H9 (cell line): Measurements from ENCODE around the gene OR51B6. TPM values are rescaled to one million over a fixed set of nuclear protein-coding genes. Genes with fewer than 3 reads are reported as not detected.
A peak's percentile ranks its signal among the peaks of the same experiment; 100 is the strongest.

ENCODE experiments used
- DNase-seq: peaks from one replicate; pipeline ENCODE4 v3.0.0-alpha.2; 2017
- H2AFZ ChIP-seq: one replicate; pipeline ENCODE4 v1.6.1; 2013; ENCODE audit warnings: mild to moderate bottlenecking, low read length, control low read depth, moderate library complexity
- H2AK5ac ChIP-seq: 2 replicates; pipeline ENCODE4 v1.6.1; 2013; ENCODE audit warnings: low read length, control low read depth, mixed read lengths; ENCODE audit not compliant: insufficient read length
- H2BK120ac ChIP-seq: one replicate; pipeline ENCODE4 v1.6.1; 2013; ENCODE audit warnings: low read depth, mild to moderate bottlenecking, low read length, control low read depth, inconsistent platforms; ENCODE audit not compliant: poor library complexity, severe bottlenecking
- H2BK12ac ChIP-seq: 2 replicates; pipeline ENCODE4 v1.6.1; 2013; ENCODE audit warnings: low read length, control low read depth, mixed read lengths, low read depth; ENCODE audit not compliant: insufficient read length
- H2BK15ac ChIP-seq: 2 replicates; pipeline ENCODE4 v1.6.1; 2013; ENCODE audit warnings: low read depth, low read length, control low read depth
- H2BK20ac ChIP-seq: one replicate; pipeline ENCODE4 v1.6.1; 2013; ENCODE audit warnings: low read depth, mild to moderate bottlenecking, low read length, control low read depth, inconsistent platforms; ENCODE audit not compliant: poor library complexity, severe bottlenecking
- H2BK5ac ChIP-seq: 2 replicates; pipeline ENCODE4 v1.6.1; 2013; ENCODE audit warnings: low read length, control low read depth, mixed read lengths; ENCODE audit not compliant: insufficient read length
- H3K14ac ChIP-seq: 2 replicates; pipeline ENCODE4 v1.6.1; 2013; ENCODE audit warnings: low read length, control low read depth; ENCODE audit not compliant: insufficient read depth
- H3K18ac ChIP-seq: 2 replicates; pipeline ENCODE4 v1.6.1; 2013; ENCODE audit warnings: low read depth, mild to moderate bottlenecking, mixed read lengths, low read length, control low read depth; ENCODE audit not compliant: insufficient read length
- H3K23ac ChIP-seq: 2 replicates; pipeline ENCODE4 v1.6.1; 2013; ENCODE audit warnings: low read length, control low read depth, mixed read lengths, low read depth; ENCODE audit not compliant: insufficient read length
- H3K23me2 ChIP-seq: 2 replicates; pipeline ENCODE4 v1.6.1; 2013; ENCODE audit warnings: low read depth, mild to moderate bottlenecking, mixed read lengths, low read length, control low read depth; ENCODE audit not compliant: insufficient read length, poor library complexity, severe bottlenecking
- H3K27ac ChIP-seq: 2 replicates; pipeline ENCODE4 v1.5.1; 2013; ENCODE audit warnings: low read length, control low read depth, mixed read lengths, low read depth; ENCODE audit not compliant: insufficient read length
- H3K27me3 ChIP-seq: 2 replicates; pipeline ENCODE4 v1.6.1; 2013; ENCODE audit warnings: low read length, control low read depth, inconsistent platforms; ENCODE audit not compliant: insufficient read depth
- H3K4ac ChIP-seq: 2 replicates; pipeline ENCODE4 v1.6.1; 2013; ENCODE audit warnings: low read depth, mild to moderate bottlenecking, control low read depth, inconsistent platforms, low read length, moderate library complexity
- H3K4me1 ChIP-seq: 2 replicates; pipeline ENCODE4 v1.6.1; 2013; ENCODE audit warnings: low read length, control low read depth, inconsistent platforms; ENCODE audit not compliant: insufficient read depth
- H3K4me2 ChIP-seq: 2 replicates; pipeline ENCODE4 v1.6.1; 2013; ENCODE audit warnings: low read length, control low read depth, mixed read lengths; ENCODE audit not compliant: insufficient read length, insufficient read depth
- H3K56ac ChIP-seq: 2 replicates; pipeline ENCODE4 v1.6.1; 2013; ENCODE audit warnings: low read depth, mild to moderate bottlenecking, mixed read lengths, low read length, control low read depth; ENCODE audit not compliant: insufficient read length
- H3K79me1 ChIP-seq: 2 replicates; pipeline ENCODE4 v1.6.1; 2013; ENCODE audit warnings: low read depth, mild to moderate bottlenecking, moderate library complexity, low read length, control low read depth, inconsistent platforms; ENCODE audit not compliant: insufficient read depth, poor library complexity, severe bottlenecking
- H3K79me2 ChIP-seq: 2 replicates; pipeline ENCODE4 v1.6.1; 2013; ENCODE audit warnings: low read length, control low read depth, inconsistent platforms; ENCODE audit not compliant: insufficient read depth
- H3K9ac ChIP-seq: 2 replicates; pipeline ENCODE4 v1.6.1; 2013; ENCODE audit warnings: low read length, control low read depth, mixed read lengths; ENCODE audit not compliant: insufficient read length; ENCODE audit errors: extremely low read depth
- H3K9me3 ChIP-seq: one replicate; pipeline ENCODE4 v1.6.1; 2013; ENCODE audit warnings: low read depth, low read length, inconsistent platforms; ENCODE audit not compliant: control insufficient read depth
- H3T11ph ChIP-seq: one replicate; pipeline ENCODE4 v1.6.1; 2013; ENCODE audit warnings: mild to moderate bottlenecking, low read length, control low read depth, inconsistent platforms
- H4K20me1 ChIP-seq: one replicate; pipeline ENCODE4 v1.6.1; 2013; ENCODE audit not compliant: control insufficient read depth, insufficient read length, insufficient read depth
- H4K5ac ChIP-seq: 2 replicates; pipeline ENCODE4 v1.6.1; 2013; ENCODE audit warnings: low read depth, mild to moderate bottlenecking, mixed read lengths, low read length, control low read depth; ENCODE audit not compliant: insufficient read length
- H4K8ac ChIP-seq: replicated peaks from 2 replicates; pipeline ENCODE4 v1.6.1; 2013; ENCODE audit warnings: low read length, control low read depth, mixed read lengths, low read depth; ENCODE audit not compliant: insufficient read length
- H4K91ac ChIP-seq: 2 replicates; pipeline ENCODE4 v1.6.1; 2013; ENCODE audit warnings: low read depth, mild to moderate bottlenecking, moderate library complexity, mixed read lengths, low read length, control low read depth; ENCODE audit not compliant: insufficient read length
- H3K27ac Mint-ChIP-seq, 3 experiments: 2 replicates in 2 of 3; 3 replicates in 1 of 3; pipeline ENCODE4 v1.8.0; 2020 to 2021; ENCODE audit warnings: mixed read lengths in 3 of 3, mild to moderate bottlenecking in 1 of 3, moderate library complexity in 1 of 3
- H3K27me3 Mint-ChIP-seq: 2 replicates; pipeline ENCODE4 v1.8.0; 2021; ENCODE audit warnings: low read depth, mild to moderate bottlenecking, moderate library complexity, mixed read lengths
- H3K36me3 Mint-ChIP-seq, 3 experiments: 2 replicates in 2 of 3; 3 replicates in 1 of 3; pipeline ENCODE4 v1.8.0; 2020 to 2021; ENCODE audit warnings: low read depth in 3 of 3, mixed read lengths in 3 of 3; ENCODE audit not compliant: insufficient read depth in 1 of 3
- H3K4me1 Mint-ChIP-seq, 2 experiments: 2 replicates each; pipeline ENCODE4 v1.8.0; 2020; ENCODE audit warnings: mixed read lengths in 2 of 2
- H3K4me3 Mint-ChIP-seq, 2 experiments: 2 replicates in 1 of 2; 3 replicates in 1 of 2; pipeline ENCODE4 v1.8.0; 2020 to 2021; ENCODE audit warnings: mild to moderate bottlenecking in 2 of 2, mixed read lengths in 2 of 2, moderate library complexity in 1 of 2
- H3K9me3 Mint-ChIP-seq, 2 experiments: 2 replicates in 1 of 2; 3 replicates in 1 of 2; pipeline ENCODE4 v1.8.0; 2020; ENCODE audit warnings: mild to moderate bottlenecking in 2 of 2, mixed read lengths in 2 of 2, moderate library complexity in 1 of 2
- CTCF ChIP-seq: fragments of 200-600 bp; sonication (generic); conservative IDR thresholded peaks from 3 replicates; pipeline ENCODE4 v1.8.0; 2021; ENCODE audit warnings: antibody characterized with exemption, mild to moderate bottlenecking
- WGBS: extraction: QIAGEN DNeasy Blood & Tissue Kit; methylation state at CpG from one replicate; pipeline ENCODE4 v1.1.7; 2013; ENCODE audit warnings: missing lambda C conversion rate, low lambda C conversion rate, mixed read lengths; ENCODE audit not compliant: insufficient read length; ENCODE audit errors: extremely low coverage; 5-methylcytosine and 5-hydroxymethylcytosine counted together
- total RNA-seq: library from RNA; stranded (reverse); gene quantifications from 2 replicates; pipeline ENCODE4 v1.2.1, GENCODE V29; 2021

OR51B6 gene
- total RNA-seq, 1 experiment from 2014 or later, result not detected

DNA sequence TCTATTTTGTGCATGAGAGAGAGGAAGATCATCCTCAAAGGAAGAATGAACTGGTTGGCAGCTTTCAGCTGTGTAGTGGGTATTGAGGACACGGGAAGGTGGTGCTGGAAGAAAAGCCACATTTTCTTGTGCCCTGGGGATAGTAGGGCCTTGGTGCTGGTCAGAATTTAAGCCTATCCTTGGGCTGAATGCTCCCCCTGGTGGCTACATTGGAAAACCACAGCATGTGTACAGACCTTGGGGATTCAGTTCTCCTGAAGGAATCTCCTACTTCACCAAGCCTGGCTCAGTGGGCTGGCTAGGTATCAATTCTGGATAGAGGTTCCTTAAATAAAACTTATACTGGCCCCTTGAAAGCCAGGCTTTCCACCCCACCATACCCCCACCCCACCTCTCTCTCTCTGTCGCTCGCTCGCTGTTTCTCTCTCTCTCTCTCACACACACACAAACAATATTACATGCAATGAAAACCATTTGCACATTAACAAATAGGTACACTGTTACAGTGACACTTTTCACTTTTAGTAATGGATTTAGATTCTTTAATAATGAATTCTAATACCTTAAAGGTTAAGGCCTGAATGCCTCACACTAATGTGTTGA, 29.5 kb downstream of the OR51B6 start:
- no peak overlapping the region for H2BK5ac ChIP-seq
- H2BK15ac ChIP-seq, result no peak overlapping the region
- H3K4me2 ChIP-seq, result no peak overlapping the region
- peak; percentile 88 for TF ChIP-seq CTCF
- Mint-ChIP-seq H3K9me3 (no peaks in the 10 kb centered on the region; a peak in 1 of 5 replicates), H3K4me1 (peaks cover 17 to 20% of the 10 kb centered on the region in 2 experiments), H3K27ac (no peak overlapping the region), H3K4me3 (no peak overlapping the region), H3K36me3 (no peaks in the 10 kb centered on the region), H3K27me3 (no peaks in the 10 kb centered on the region; the same call in 1 of the 2 replicates)
- no peak overlapping the region for H2BK20ac ChIP-seq
- H4K91ac ChIP-seq, result no peak overlapping the region
- H3K27me3 ChIP-seq, result no peaks in the 10 kb centered on the region
- no peaks in the 10 kb centered on the region for H3K4me1 ChIP-seq
- no peak overlapping the region for H2BK120ac ChIP-seq
- H3K9ac ChIP-seq, result no peak overlapping the region
- H4K5ac ChIP-seq, result no peak overlapping the region
- no peak overlapping the region for H3K14ac ChIP-seq
- no peaks in the 10 kb centered on the region for H3K79me1 ChIP-seq
- peak; percentile 76 for DNase-seq
- no peak overlapping the region for H3K56ac ChIP-seq
- H3K27ac ChIP-seq, result no peak overlapping the region
- H3K18ac ChIP-seq, result no peak overlapping the region
- H3K4ac ChIP-seq, result no peak overlapping the region
- no peak overlapping the region for H2AK5ac ChIP-seq
- H4K20me1 ChIP-seq, result no peaks in the 10 kb centered on the region
- no peak overlapping the region for H3T11ph ChIP-seq
- no peak overlapping the region for H4K8ac ChIP-seq
- no CpG with 5 or more reads among the region's 4 CpGs for WGBS
- H3K9me3 ChIP-seq, result no peaks in the 10 kb centered on the region
- no peak overlapping the region for H2BK12ac ChIP-seq
- H3K79me2 ChIP-seq, result no peaks in the 10 kb centered on the region
- no peaks in the 10 kb centered on the region for H3K23me2 ChIP-seq
- no peak overlapping the region for H3K23ac ChIP-seq
- H2AFZ ChIP-seq, result no peak overlapping the region
